Type B pancreatic cell (in vitro differentiated cells): ENCODE measurements around the gene LEMD2. TPM values are rescaled to one million over a fixed set of nuclear protein-coding genes. Genes with fewer than 3 reads are reported as not detected.

Experiments
- DNase-seq: peaks from one replicate; pipeline ENCODE4 v3.0.0; 2021; ENCODE audit warnings: mixed read lengths; ENCODE audit not compliant: unreplicated experiment; ENCODE audit errors: extremely low spot score
- H3K27ac Mint-ChIP-seq: 2 replicates; pipeline ENCODE4 v1.8.0; 2021; ENCODE audit warnings: mild to moderate bottlenecking, mixed read lengths
- H3K27me3 Mint-ChIP-seq: 2 replicates; pipeline ENCODE4 v1.8.0; 2021; ENCODE audit warnings: mixed read lengths
- H3K36me3 Mint-ChIP-seq: 2 replicates; pipeline ENCODE4 v1.8.0; 2021; ENCODE audit warnings: mixed read lengths
- H3K4me1 Mint-ChIP-seq: one replicate; pipeline ENCODE4 v1.8.0; 2021; ENCODE audit warnings: mixed read lengths; ENCODE audit not compliant: unreplicated experiment
- H3K4me3 Mint-ChIP-seq: 2 replicates; pipeline ENCODE4 v1.8.0; 2021; ENCODE audit warnings: mild to moderate bottlenecking, mixed read lengths
- H3K9me3 Mint-ChIP-seq: 2 replicates; pipeline ENCODE4 v1.8.0; 2021; ENCODE audit warnings: mixed read lengths
- total RNA-seq: library from RNA; stranded (reverse); gene quantifications from 2 replicates; pipeline ENCODE4 v1.2.1, GENCODE V29; 2021; ENCODE audit warnings: low replicate concordance
- TF ChIP-seq, protein P1 (sequence below): fragments of 200-600 bp; sonication (generic); conservative IDR thresholded peaks from 2 replicates; pipeline ENCODE4 v1.5.0; 2021; ENCODE audit warnings: antibody characterized with exemption, mild to moderate bottlenecking

LEMD2 gene
- total RNA-seq, 1 donor from 2014 or later = 64.7 TPM

DNA sequence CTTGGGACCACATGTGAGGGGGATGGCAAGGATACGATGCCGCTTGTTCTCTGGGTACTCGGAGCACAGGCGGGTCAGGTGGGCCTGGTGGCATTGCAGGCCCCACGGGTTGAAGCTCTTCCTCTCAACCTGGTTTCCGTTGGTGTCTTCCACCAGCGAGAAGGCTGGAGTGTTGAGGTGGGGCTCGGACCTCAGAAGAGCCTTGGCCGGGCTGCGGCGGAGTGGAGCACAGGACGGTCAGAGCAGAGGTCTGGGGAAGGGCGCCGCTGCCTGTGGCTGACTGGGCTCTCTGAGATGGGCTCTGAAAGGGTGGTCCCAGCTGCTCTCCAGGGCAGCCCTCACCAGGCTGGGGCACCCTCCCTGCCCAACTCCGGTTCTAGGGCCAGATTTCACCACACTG is 62.2 kb downstream of the LEMD2 start:
- peaks cover 32% of the 10 kb centered on the region for H3K4me1 Mint-ChIP-seq
- H3K27me3 Mint-ChIP-seq = peaks cover 22% of the 10 kb centered on the region
- H3K9me3 Mint-ChIP-seq = no peaks in the 10 kb centered on the region
- no peak overlapping the region for H3K27ac Mint-ChIP-seq
- no peak for DNase-seq
- TF ChIP-seq, protein P1, sequence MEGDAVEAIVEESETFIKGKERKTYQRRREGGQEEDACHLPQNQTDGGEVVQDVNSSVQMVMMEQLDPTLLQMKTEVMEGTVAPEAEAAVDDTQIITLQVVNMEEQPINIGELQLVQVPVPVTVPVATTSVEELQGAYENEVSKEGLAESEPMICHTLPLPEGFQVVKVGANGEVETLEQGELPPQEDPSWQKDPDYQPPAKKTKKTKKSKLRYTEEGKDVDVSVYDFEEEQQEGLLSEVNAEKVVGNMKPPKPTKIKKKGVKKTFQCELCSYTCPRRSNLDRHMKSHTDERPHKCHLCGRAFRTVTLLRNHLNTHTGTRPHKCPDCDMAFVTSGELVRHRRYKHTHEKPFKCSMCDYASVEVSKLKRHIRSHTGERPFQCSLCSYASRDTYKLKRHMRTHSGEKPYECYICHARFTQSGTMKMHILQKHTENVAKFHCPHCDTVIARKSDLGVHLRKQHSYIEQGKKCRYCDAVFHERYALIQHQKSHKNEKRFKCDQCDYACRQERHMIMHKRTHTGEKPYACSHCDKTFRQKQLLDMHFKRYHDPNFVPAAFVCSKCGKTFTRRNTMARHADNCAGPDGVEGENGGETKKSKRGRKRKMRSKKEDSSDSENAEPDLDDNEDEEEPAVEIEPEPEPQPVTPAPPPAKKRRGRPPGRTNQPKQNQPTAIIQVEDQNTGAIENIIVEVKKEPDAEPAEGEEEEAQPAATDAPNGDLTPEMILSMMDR = no peak
- H3K36me3 Mint-ChIP-seq = no peaks in the 10 kb centered on the region
- no peak overlapping the region for H3K4me3 Mint-ChIP-seq

DNA sequence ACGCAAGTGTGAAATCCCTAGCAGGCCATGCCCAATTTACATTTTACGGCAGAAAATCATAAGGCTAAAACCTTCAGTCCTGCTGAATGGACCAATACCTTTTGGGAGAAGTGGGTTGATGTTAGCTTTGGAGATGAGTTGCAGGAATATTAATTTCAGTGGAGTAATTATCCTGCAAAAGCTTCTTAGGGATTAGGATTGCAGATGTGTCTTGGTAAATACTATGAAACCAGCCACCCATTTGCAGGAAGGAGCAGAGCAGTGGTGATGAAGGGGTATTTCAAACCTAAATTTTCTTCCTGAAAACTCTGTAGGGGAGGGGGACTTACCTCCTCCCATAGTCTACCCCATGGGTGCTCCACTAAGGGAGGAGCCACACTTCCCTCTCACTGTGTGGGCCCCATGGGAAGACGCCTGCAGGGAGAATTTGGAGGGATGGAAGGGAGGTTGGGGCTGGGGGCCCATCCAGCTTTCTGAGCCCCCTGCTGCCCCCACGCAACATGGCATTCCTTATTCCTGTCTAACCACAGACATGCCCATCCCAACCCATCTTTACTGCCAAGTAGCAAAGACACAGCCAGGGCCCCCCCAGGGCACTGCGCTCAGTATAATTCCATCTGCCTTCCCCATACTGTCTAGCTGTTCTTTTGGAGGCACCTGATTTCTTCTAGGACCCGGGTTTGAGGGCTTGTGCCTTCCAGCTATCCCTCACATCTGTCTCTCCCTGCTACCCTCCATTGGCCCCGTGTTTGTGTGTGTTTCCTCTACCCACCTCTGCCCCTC is 62.8 kb downstream of the LEMD2 start:
- Mint-ChIP-seq H3K4me3 (no peak overlapping the region), H3K27ac (no peak overlapping the region), H3K9me3 (no peaks in the 10 kb centered on the region), H3K27me3 (peaks cover 26% of the 10 kb centered on the region), H3K36me3 (no peaks in the 10 kb centered on the region), H3K4me1 (peaks cover 28% of the 10 kb centered on the region)
- no peak for DNase-seq
- TF ChIP-seq, protein P1 = no peak

DNA sequence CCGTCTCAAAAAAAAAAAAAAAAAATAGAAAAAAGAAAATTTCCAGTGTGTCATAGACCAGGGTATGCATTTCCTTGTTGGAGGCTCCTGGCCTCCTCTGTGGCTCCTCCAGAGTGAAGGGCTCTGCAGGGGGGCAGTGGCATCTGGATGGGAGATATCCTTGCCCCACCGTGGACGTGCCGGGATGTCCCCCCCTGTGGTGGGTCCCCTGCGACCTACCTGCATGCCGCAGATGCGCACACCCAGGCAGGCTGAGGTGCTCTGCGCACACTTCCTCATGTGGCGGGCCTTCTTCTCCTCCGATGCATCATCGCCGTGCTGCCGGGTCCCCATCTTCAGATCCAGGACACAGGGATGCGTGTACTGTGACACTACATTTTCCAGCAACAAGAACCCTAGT is 63.7 kb downstream of the LEMD2 start:
- H3K9me3 Mint-ChIP-seq = no peaks in the 10 kb centered on the region
- H3K27ac Mint-ChIP-seq = no peak overlapping the region
- no peak for DNase-seq
- H3K4me3 Mint-ChIP-seq = no peak overlapping the region
- H3K4me1 Mint-ChIP-seq = peaks cover 21% of the 10 kb centered on the region
- TF ChIP-seq, protein P1 = no peak
- H3K27me3 Mint-ChIP-seq = peaks cover 27% of the 10 kb centered on the region
- no peaks in the 10 kb centered on the region for H3K36me3 Mint-ChIP-seq

DNA sequence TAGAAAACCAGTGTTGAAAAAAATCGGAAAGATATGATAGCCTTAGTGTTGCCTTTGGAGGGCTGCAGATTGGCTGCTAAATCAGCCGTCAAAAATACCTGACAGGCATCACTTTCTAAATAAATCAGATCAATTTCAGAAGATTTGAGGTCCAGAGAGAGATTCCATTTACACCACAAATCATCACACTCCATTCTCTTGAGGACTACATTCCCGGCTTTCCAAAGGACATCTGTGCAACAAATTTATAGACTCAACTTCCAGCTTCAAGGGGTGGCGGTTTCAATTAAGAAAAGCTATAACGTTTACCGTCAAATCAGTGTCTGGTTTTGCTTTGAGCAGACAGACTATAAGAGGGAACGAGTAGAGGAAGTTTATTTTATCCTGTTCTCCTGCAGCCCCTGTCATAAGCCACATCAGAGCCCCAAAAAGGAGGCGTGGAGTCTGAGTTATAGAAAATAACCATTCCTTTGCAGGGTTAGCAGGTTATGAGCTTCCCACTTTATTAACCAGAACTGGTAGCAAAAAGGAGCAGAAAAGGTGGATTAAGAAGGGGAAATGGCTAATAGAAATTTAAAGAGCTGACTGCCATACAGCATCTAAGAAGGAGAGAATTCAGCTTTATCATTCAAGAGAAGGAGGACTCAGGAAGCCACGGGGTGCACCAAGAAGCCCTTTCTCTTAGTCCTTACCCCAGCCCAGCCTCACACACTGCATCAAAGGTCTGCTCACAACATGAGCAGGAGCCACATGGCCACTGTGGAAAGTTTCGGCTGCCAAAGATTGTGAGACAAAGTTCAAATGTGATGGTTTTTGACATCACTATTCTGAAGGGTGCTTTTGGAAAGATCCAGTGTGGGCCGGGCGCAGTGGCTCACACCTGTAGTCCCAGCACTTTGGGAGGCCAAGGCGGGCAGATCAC is 64.6 kb downstream of the LEMD2 start:
- TF ChIP-seq, protein P1 = no peak
- Mint-ChIP-seq H3K9me3 (no peaks in the 10 kb centered on the region), H3K4me3 (no peak overlapping the region), H3K27me3 (peaks cover 30% of the 10 kb centered on the region), H3K36me3 (no peaks in the 10 kb centered on the region), H3K4me1 (peaks cover 17% of the 10 kb centered on the region), H3K27ac (no peak overlapping the region)
- DNase-seq = no peak

DNA sequence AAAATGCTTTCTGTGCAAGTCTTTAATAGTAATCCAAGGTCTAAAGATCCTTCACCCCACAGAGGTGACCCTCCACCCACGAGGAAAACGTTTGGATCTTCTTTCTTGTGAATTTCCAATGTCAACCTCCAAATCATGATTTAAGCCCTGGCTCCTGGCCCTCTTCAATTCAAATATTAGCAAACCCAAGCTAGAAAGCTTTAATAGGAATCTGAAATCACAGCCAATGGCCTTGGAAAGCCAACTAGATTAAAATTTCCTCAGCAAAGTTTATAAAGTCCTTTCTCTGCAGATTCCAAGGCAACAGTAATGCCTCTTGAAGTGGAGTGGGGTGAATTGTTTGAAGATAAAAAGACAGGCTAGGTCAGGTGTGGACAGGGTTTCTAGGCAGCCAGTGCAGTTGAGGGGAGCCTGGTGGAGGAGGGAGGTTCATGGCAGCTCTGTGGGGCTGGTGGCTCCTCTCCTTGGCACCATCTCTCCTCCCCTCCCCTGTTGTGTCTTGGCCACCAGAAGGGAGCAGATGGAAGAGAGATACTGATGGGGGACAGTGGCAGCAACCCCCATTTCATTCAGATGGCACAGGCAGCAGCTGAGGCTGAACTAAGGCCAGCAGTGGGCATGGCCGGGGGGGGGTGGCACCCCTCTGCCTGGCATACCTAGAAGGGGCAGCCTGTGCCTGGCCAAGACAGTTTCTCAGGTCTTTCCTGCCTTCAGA is 65.4 kb downstream of the LEMD2 start:
- H3K4me3 Mint-ChIP-seq = no peak overlapping the region
- no peaks in the 10 kb centered on the region for H3K36me3 Mint-ChIP-seq
- no peaks in the 10 kb centered on the region for H3K9me3 Mint-ChIP-seq
- no peak for DNase-seq
- no peak overlapping the region for H3K27ac Mint-ChIP-seq
- H3K27me3 Mint-ChIP-seq = peaks cover 32% of the 10 kb centered on the region
- peaks cover 17% of the 10 kb centered on the region for H3K4me1 Mint-ChIP-seq
- TF ChIP-seq, protein P1 = no peak
